A673 (cell line): ENCODE measurements around the gene EXD2. TPM values are rescaled to one million over a fixed set of nuclear protein-coding genes. Genes with fewer than 3 reads are reported as not detected.

Experiments used
- BruUV-seq: library from RNA; stranded (reverse); fragments of 400-500 nt; replicated peaks from 2 replicates; lab custom pipeline; 2021; lab: Mats Ljungman, UMichigan
- CTCF ChIA-PET: fragments of 300-600 bp; sonication (Branson Sonifier 250); formaldehyde crosslinking; loops from one replicate; lab custom pipeline; 2022; ENCODE audit warnings: antibody characterized with exemption; lab: Charles Lee
- POLR2A ChIA-PET: fragments of 300-600 bp; sonication (Branson Sonifier 250); formaldehyde crosslinking; loops from one replicate; lab custom pipeline; 2022; ENCODE audit warnings: antibody characterized with exemption; ENCODE audit not compliant: low non-redundant PET; lab: Charles Lee
- DNase-seq: peaks from one replicate; pipeline ENCODE4 v3.0.0-alpha.2; 2015; ENCODE audit warnings: low spot score
- H3K27ac ChIP-seq: fragments of 200-600 bp; sonication (generic); 2 replicates; pipeline ENCODE4 v1.5.1; 2016; ENCODE audit warnings: mixed run types, low read depth, mild to moderate bottlenecking, mixed read lengths, antibody characterized with exemption, low read length; ENCODE audit not compliant: poor library complexity, severe bottlenecking
- H3K27me3 ChIP-seq: fragments of 200-600 bp; sonication (generic); replicated peaks from 2 replicates; pipeline ENCODE4 v1.6.1; 2017; ENCODE audit warnings: mixed run types, low read depth, mild to moderate bottlenecking, mixed read lengths, antibody characterized with exemption, low read length; ENCODE audit not compliant: insufficient read depth, poor library complexity
- H3K36me3 ChIP-seq: fragments of 200-600 bp; sonication (generic); 2 replicates; pipeline ENCODE4 v1.6.1; 2016; ENCODE audit warnings: mixed run types, mild to moderate bottlenecking, mixed read lengths, antibody characterized with exemption, low read length; ENCODE audit not compliant: insufficient read depth, poor library complexity, severe bottlenecking
- H3K4me1 ChIP-seq: fragments of 200-600 bp; sonication (generic); 2 replicates; pipeline ENCODE4 v1.6.1; 2017; ENCODE audit warnings: mixed run types, mild to moderate bottlenecking, mixed read lengths, antibody characterized with exemption, low read length; ENCODE audit not compliant: insufficient read depth, poor library complexity, severe bottlenecking
- H3K4me3 ChIP-seq: fragments of 200-600 bp; sonication (generic); 2 replicates; pipeline ENCODE4 v1.5.1; 2016; ENCODE audit warnings: low read depth, mixed run types, mild to moderate bottlenecking, mixed read lengths, low read length; ENCODE audit not compliant: poor library complexity, severe bottlenecking
- H3K9me3 ChIP-seq: fragments of 200-600 bp; sonication (generic); 2 replicates; pipeline ENCODE4 v1.6.1; 2016; ENCODE audit warnings: mixed run types, low read depth, mild to moderate bottlenecking, mixed read lengths, antibody characterized with exemption, low read length; ENCODE audit not compliant: poor library complexity, severe bottlenecking
- CTCF ChIP-seq: fragments of 300-800, 200-600 bp; sonication (generic); conservative IDR thresholded peaks from 2 replicates; pipeline ENCODE4 v1.5.1; 2017; ENCODE audit warnings: low read depth, mild to moderate bottlenecking, antibody characterized with exemption, low read length, moderate library complexity, mixed read lengths
- EZH2 ChIP-seq: fragments of 200-600 bp; sonication (generic); IDR thresholded peaks from 2 replicates; pipeline ENCODE4 v1.6.1; 2017; ENCODE audit warnings: borderline replicate concordance, low read depth, mild to moderate bottlenecking, mixed read lengths, antibody characterized with exemption, low read length; ENCODE audit not compliant: poor library complexity, severe bottlenecking
- intact Hi-C: fragments of 100-400 bp; cut with micrococcal nuclease; formaldehyde crosslinking; loops from one replicate; pipeline ENCODE4 v1.10.0; 2022; ENCODE audit not compliant: unreplicated experiment
- total RNA-seq: library from RNA; stranded (reverse); gene quantifications from 2 replicates; pipeline ENCODE4 v1.2.3, GENCODE V29; 2021

The EXD2 gene
- total RNA-seq, 1 experiment from 2014 or later = 8.1 TPM

- ChIA-PET CTCF (no interaction called here), POLR2A (no interaction called here)
- TF ChIP-seq EZH2 (no peak), CTCF (no peak)
- no peak for DNase-seq
- Histone ChIP-seq H3K36me3 (no peaks in the 10 kb centered on the region), H3K4me3 (no peak overlapping the region), H3K27ac (no peak overlapping the region), H3K4me1 (peaks cover 14% of the 10 kb centered on the region), H3K27me3 (peaks cover 52% of the 10 kb centered on the region), H3K9me3 (no peaks in the 10 kb centered on the region)
- intact Hi-C loops = no loop called here
- no TSS peak for BruUV-seq
Measured at GRCh38 chr14:69259168-69259526, 67.8 kb downstream of the EXD2 start.

GRCh38 chr14:69259527-69260189 is 68.4 kb downstream of the EXD2 start, which contains the start of gene GALNT16:
GALNT16 (plus strand) TSS chr14:69260158; CDS start chr14:69260291, 133 bp downstream.
- ChIA-PET POLR2A (no interaction called here), CTCF (no interaction called here)
- intact Hi-C loops = no loop called here
- Histone ChIP-seq H3K9me3 (no peaks in the 10 kb centered on the region), H3K36me3 (no peaks in the 10 kb centered on the region), H3K4me3 (peak within 1 kb of the TSS; percentile 48), H3K27ac (no peak within 1 kb of the TSS), H3K27me3 (peaks cover 52% of the 10 kb centered on the region), H3K4me1 (peaks cover 14% of the 10 kb centered on the region)
- no peak for DNase-seq
- TF ChIP-seq CTCF (no peak), EZH2 (no peak)
- BruUV-seq = no TSS peak

GRCh38 chr14:69260190-69260860 is 69.0 kb downstream of the EXD2 start:
- POLR2A ChIA-PET = no interaction called here

More at GRCh38 chr14:69260190-69260860, 69.0 kb downstream of the EXD2 start:
- H3K4me1 ChIP-seq = peaks cover 14% of the 10 kb centered on the region
- intact Hi-C loops = no loop called here
- peaks cover 52% of the 10 kb centered on the region for H3K27me3 ChIP-seq
- H3K27ac ChIP-seq = no peak overlapping the region
- H3K9me3 ChIP-seq = no peaks in the 10 kb centered on the region
- no TSS peak for BruUV-seq
- H3K36me3 ChIP-seq = no peaks in the 10 kb centered on the region
- no peak for TF ChIP-seq CTCF
- peak; percentile 69 for TF ChIP-seq EZH2
- CTCF ChIA-PET = interaction anchor here (1.0 kb wide), 1 partner anchor 200 kb away, joined by 3 read pairs; no protein-coding TSS in a partner anchor
- H3K4me3 ChIP-seq = peak overlapping the region; percentile 48
- peak; percentile 30 for DNase-seq
